Colonic mucosa (tissue), 4 donors: Measurements from ENCODE around the gene ADIG. TPM values are rescaled to one million over a fixed set of nuclear protein-coding genes. Genes with fewer than 3 reads are reported as not detected.

ENCODE experiments used
- DNase-seq: peaks from one replicate; pipeline ENCODE4 v3.0.0-alpha.2; 2020
- H3K27ac ChIP-seq: fragments of 200-600 bp; one replicate; pipeline ENCODE4 v1.8.0; 2021
- H3K27me3 ChIP-seq: fragments of 200-600 bp; one replicate; pipeline ENCODE4 v1.8.0; 2021
- H3K36me3 ChIP-seq: fragments of 200-600 bp; one replicate; pipeline ENCODE4 v1.8.0; 2021
- H3K4me1 ChIP-seq: fragments of 200-600 bp; one replicate; pipeline ENCODE4 v1.8.0; 2021; ENCODE audit warnings: mild to moderate bottlenecking
- H3K4me3 ChIP-seq: fragments of 200-600 bp; one replicate; pipeline ENCODE4 v1.8.0; 2021
- H3K9ac ChIP-seq, 2 donors: one replicate each; pipeline ENCODE4 v1.7.0; 2013; ENCODE audit warnings: control low read depth in 2 of 2, low read depth in 2 of 2, low read length in 2 of 2
- H3K9me3 ChIP-seq: fragments of 200-600 bp; one replicate; pipeline ENCODE4 v1.8.0; 2021
- intact Hi-C: fragments of 100-400 bp; cut with DNase I; formaldehyde crosslinking; loops from one replicate; pipeline ENCODE4 v1.14.1; 2022
- total RNA-seq, 2 donors: library from RNA; stranded (reverse); fragmentation: NEBNext Ultra II Directional in 1 of 2; extraction: Animal tissue kit (Norgen Biotek cat#: 25700) in 1 of 2; gene quantifications; one replicate each; pipeline ENCODE4 v1.2.1, GENCODE V29; 2021
- TF ChIP-seq, protein P1 (sequence below): fragments of 200-600 bp; IDR thresholded peaks from one replicate; pipeline ENCODE4 v1.8.0; 2022; ENCODE audit warnings: antibody characterized with exemption, mild to moderate bottlenecking
- donor health status: healthy.
- donor health status: DM: no; HTN: no; CAD: no.
- donor health status: DM: no; HTN: no; CAD: no.

Gene ADIG
- total RNA-seq, 2 donors from 2014 or later, result not detected

DNA sequence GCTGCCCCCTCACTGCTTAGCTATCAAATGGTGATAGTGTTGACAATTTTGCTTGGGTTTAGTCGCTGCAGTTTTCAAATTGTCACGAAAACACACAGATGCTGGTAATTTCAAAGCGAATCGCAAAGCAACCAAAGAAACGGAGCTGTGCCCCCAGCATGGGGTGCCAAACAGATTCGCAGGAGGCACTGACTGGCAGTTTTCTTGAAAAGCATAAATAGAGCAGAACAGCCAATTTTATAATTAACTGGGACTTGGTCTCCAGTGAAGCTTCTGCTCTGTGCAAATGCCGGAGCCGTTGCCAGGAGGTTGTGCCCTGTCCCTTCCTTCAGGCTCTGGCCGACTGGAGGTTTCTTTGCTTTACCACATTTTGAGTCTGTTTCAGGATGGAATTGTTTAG lies 39.4 kb downstream of the ADIG start:
- TF ChIP-seq, protein P1, sequence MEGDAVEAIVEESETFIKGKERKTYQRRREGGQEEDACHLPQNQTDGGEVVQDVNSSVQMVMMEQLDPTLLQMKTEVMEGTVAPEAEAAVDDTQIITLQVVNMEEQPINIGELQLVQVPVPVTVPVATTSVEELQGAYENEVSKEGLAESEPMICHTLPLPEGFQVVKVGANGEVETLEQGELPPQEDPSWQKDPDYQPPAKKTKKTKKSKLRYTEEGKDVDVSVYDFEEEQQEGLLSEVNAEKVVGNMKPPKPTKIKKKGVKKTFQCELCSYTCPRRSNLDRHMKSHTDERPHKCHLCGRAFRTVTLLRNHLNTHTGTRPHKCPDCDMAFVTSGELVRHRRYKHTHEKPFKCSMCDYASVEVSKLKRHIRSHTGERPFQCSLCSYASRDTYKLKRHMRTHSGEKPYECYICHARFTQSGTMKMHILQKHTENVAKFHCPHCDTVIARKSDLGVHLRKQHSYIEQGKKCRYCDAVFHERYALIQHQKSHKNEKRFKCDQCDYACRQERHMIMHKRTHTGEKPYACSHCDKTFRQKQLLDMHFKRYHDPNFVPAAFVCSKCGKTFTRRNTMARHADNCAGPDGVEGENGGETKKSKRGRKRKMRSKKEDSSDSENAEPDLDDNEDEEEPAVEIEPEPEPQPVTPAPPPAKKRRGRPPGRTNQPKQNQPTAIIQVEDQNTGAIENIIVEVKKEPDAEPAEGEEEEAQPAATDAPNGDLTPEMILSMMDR, result no peak
- DNase-seq, result no peak
- no peaks in the 10 kb centered on the region for H3K9me3 ChIP-seq
- H3K27me3 ChIP-seq, result no peaks in the 10 kb centered on the region
- no peak overlapping the region for H3K4me3 ChIP-seq
- H3K4me1 ChIP-seq, result no peaks in the 10 kb centered on the region
- H3K27ac ChIP-seq, result no peak overlapping the region
- intact Hi-C loops, result no loop called here
- H3K36me3 ChIP-seq, result no peaks in the 10 kb centered on the region
- H3K9ac ChIP-seq, result no peak overlapping the region

DNA sequence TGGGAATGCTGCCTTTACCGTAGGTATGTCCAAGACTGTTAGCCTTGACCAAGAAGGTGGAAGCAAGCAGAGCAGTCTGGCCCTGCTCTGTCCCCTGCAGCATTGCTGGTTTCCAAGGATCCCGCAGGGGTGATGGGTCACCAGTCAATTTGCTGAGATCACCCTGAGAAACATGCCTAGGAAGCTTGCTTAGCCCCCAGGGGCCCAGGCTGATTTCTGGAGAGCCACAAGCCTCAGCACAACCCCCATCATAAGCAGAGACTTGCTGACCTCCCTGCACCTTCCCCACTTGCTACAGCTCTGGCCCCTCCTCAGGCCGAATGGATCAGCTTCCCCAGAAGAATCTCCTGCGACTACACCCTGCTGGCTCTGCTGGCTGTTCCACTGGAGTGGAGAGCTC lies 42.1 kb downstream of the ADIG start:
- TF ChIP-seq, protein P1, result no peak
- DNase-seq, result no peak
- Histone ChIP-seq H3K9me3 (no peaks in the 10 kb centered on the region), H3K4me1 (no peaks in the 10 kb centered on the region), H3K27ac (no peak overlapping the region), H3K9ac (no peak overlapping the region), H3K36me3 (no peaks in the 10 kb centered on the region), H3K4me3 (no peak overlapping the region), H3K27me3 (no peaks in the 10 kb centered on the region)
- intact Hi-C loops, result no loop called here

DNA sequence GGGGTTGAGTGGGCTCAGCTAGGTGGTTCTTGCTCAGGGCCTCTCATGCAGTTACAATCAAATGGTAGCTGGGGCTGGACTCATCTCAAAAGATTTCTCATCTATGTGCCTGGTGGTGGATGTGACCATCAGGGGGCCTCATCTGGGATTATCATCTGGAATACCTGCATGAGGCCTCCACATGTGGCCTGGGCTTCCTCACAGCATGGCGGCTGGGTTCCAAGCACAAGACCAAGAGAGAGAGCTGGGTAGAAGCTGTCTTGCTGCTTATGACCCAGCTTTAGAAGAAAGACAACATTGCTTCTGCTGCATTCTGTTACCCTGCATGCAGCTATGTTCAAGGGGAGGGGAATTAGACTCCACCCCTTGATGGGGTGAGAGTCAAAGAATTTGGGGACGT lies 43.1 kb downstream of the ADIG start:
- H3K36me3 ChIP-seq, result no peaks in the 10 kb centered on the region
- no peak overlapping the region for H3K27ac ChIP-seq
- DNase-seq, result no peak
- intact Hi-C loops, result no loop called here
- H3K4me3 ChIP-seq, result no peak overlapping the region
- TF ChIP-seq, protein P1, result no peak
- H3K9ac ChIP-seq, result no peak overlapping the region
- no peaks in the 10 kb centered on the region for H3K9me3 ChIP-seq
- no peaks in the 10 kb centered on the region for H3K27me3 ChIP-seq
- no peaks in the 10 kb centered on the region for H3K4me1 ChIP-seq

DNA sequence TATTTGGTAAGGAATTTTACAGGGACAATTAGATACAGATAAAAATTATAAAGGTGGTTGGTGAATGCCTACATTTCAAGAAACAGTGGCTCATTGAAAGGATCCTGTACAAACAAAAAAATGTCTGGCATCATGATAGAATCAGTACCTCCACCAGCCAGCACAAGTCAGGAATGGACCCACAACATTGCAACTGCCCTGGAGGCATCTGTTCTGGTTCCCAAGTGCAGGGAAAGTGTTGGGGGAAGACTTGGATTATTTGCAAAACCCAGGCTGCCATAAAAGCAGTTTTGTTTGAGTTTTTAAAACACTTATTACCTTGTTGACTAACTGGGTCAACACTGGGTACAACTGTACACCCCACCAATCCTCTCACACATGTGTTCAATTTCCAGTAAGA lies 44.9 kb downstream of the ADIG start:
- Histone ChIP-seq H3K9me3 (no peaks in the 10 kb centered on the region), H3K27ac (no peak overlapping the region), H3K27me3 (no peaks in the 10 kb centered on the region), H3K9ac (no peak overlapping the region), H3K4me1 (no peaks in the 10 kb centered on the region), H3K4me3 (no peak overlapping the region), H3K36me3 (no peaks in the 10 kb centered on the region)
- TF ChIP-seq, protein P1, result no peak
- DNase-seq, result no peak
- intact Hi-C loops, result no loop called here

DNA sequence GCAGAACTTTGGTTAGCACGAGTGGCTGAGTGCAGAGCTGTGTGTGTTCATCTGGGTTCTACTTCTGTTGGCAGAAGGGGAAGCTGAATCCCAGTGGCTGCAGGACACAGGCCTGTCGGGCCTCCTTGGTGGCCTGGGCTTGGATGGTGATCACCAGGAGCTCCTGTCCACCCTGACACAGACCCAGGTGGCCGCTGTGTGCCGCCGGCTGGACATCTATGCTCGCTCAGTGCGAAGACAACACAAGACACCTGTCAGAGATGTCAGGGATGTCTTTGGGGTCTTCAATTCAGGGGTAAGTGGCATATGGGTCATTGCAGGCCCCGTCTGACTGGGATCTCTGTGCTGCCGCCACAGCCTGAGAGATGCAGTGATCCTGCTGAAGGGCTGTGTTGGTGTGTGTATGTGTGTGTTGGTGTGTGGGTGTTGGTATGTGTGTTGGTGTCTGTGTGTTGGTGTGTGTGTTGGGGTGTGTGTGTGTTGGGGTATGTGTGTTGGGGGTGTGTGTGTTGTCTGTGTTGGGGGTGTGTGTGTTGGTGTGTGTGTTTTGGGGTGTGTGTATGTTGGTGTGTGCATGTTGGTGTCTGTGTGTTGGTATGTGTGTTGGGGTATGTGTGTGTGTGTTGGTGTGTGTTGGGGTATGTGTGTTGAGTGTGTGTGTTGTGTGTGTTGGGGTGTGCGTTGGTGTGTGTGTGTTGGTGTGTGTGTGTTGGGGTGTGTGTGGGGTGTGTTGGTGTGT lies 46.1 kb downstream of the ADIG start:
- intact Hi-C loops, result no loop called here
- TF ChIP-seq, protein P1, result no peak
- H3K9me3 ChIP-seq, result no peaks in the 10 kb centered on the region

More for the DNA sequence above, 46.1 kb downstream of the ADIG start:
- no peaks in the 10 kb centered on the region for H3K36me3 ChIP-seq
- no peak overlapping the region for H3K4me3 ChIP-seq
- no peaks in the 10 kb centered on the region for H3K4me1 ChIP-seq
- H3K27ac ChIP-seq, result no peak overlapping the region
- no peak for DNase-seq
- H3K9ac ChIP-seq, result no peak overlapping the region
- H3K27me3 ChIP-seq, result no peaks in the 10 kb centered on the region
